ENCODE measurements around the gene FBRS. TPM values are rescaled to one million over a fixed set of nuclear protein-coding genes. Genes with fewer than 3 reads are reported as not detected.

The FBRS gene
- total and polyA plus RNA-seq, 7 donors, result 12.5 to 61.6 (median 28.1) TPM

DNA sequence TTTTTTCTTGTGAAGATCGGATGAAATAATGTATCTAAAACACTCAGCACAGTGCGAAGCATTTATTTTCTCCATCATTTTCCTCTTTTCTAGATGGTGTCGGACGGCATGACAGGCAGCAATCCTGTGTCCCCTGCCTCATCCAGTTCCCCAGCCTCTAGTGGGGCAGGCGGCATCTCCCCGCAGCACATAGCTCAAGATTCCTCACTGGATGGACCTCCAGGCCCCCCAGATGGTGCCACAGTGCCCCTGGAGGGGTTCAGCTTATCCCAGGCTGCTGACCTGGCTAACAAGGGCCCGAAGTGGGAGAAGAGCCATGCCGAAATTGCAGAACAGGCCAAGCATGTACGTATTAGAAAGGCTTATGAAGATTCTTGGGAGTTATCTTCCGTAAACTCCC lies 45.7 kb downstream of the FBRS start:
- Histone ChIP-seq H3K36me3 (peaks cover 54 to 89% (median 85%) of the 10 kb centered on the region in 4 donors), H3K27ac (no peak overlapping the region), H3K4me1 (peaks cover 0 to 19% (median 17%) of the 10 kb centered on the region in 4 donors), H3K9me3 (no peaks in the 10 kb centered on the region), H3K27me3 (no peaks in the 10 kb centered on the region), H3K4me3 (no peak overlapping the region)
- TF ChIP-seq POLR2AphosphoS5 (IDR thresholded peaks at IDR 0.05) (no peak), POLR2A (IDR thresholded peaks at IDR 0.05) (no peak), EP300 (IDR thresholded peaks at IDR 0.05) (no peak)
- TF ChIP-seq, protein P1, sequence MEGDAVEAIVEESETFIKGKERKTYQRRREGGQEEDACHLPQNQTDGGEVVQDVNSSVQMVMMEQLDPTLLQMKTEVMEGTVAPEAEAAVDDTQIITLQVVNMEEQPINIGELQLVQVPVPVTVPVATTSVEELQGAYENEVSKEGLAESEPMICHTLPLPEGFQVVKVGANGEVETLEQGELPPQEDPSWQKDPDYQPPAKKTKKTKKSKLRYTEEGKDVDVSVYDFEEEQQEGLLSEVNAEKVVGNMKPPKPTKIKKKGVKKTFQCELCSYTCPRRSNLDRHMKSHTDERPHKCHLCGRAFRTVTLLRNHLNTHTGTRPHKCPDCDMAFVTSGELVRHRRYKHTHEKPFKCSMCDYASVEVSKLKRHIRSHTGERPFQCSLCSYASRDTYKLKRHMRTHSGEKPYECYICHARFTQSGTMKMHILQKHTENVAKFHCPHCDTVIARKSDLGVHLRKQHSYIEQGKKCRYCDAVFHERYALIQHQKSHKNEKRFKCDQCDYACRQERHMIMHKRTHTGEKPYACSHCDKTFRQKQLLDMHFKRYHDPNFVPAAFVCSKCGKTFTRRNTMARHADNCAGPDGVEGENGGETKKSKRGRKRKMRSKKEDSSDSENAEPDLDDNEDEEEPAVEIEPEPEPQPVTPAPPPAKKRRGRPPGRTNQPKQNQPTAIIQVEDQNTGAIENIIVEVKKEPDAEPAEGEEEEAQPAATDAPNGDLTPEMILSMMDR (IDR thresholded peaks at IDR 0.05), result no peak
- intact Hi-C loops (cut with DNase I), result no loop called here
- DNase-seq, result no peak
- WGBS, 2 donors, result 96 to 97% methylated on average over 10 of the region's 10 CpGs

DNA sequence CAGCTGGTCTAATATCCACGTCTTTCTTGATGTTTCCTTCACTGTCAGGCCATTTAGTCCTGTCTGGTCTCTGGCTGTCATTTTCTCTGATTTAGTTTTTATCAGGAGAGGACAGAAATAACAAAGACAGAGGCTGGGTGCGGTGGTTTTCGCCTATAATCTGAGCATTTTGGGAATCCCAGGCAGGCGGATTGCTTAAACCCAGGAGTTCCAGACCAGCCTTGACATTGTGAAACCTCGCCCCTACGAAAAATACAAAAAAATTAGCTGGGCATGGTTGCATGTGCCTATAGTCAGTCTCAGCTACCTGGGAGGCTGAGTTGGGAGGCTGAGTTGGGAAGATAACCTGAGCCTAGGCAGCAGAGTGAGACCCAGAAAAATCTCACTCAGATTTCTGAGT lies 47.8 kb downstream of the FBRS start:
- no peak for TF ChIP-seq POLR2A (IDR thresholded peaks at IDR 0.05)
- no peak for TF ChIP-seq EP300 (IDR thresholded peaks at IDR 0.05)
- TF ChIP-seq, protein P1 (IDR thresholded peaks at IDR 0.05), result no peak
- TF ChIP-seq POLR2AphosphoS5 (IDR thresholded peaks at IDR 0.05), result no peak
- DNase-seq, result no peak
- no peaks in the 10 kb centered on the region for H3K4me1 ChIP-seq
- intact Hi-C loops (cut with DNase I), result no loop called here
- no peak overlapping the region for H3K4me3 ChIP-seq
- no peak overlapping the region for H3K27ac ChIP-seq
- 95 to 96% methylated on average over 6 of the region's 6 CpGs for WGBS, 2 donors
- H3K27me3 ChIP-seq, result no peaks in the 10 kb centered on the region
- H3K36me3 ChIP-seq, result peaks cover 65 to 99% (median 97%) of the 10 kb centered on the region in 4 donors
- H3K9me3 ChIP-seq, result no peaks in the 10 kb centered on the region

DNA sequence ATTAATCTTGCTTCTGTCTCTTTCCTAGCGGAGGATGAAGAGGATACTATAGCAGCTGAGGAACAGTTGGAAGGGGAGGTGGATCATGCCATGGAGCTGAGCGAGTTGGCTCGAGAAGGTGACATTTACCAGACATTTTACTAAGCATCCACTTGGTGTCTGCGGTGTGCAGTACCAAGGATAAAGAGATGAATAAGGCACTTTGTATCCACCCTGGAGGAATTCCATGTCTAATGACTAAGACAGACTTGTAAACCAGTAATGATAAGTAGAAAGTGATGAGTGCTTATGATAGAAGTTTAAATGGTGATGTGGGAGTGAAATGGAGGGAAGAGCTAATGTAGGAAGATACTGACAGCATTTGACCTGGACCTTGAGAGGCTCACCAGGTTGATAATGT lies 52.7 kb downstream of the FBRS start:
- Histone ChIP-seq H3K4me1 (peaks cover 0 to 4% (median 0%) of the 10 kb centered on the region in 4 donors), H3K4me3 (no peak overlapping the region), H3K27me3 (no peaks in the 10 kb centered on the region), H3K36me3 (peaks cover 64 to 100% (median 96%) of the 10 kb centered on the region in 4 donors), H3K9me3 (no peaks in the 10 kb centered on the region), H3K27ac (no peak overlapping the region)
- intact Hi-C loops (cut with DNase I), result no loop called here
- no peak for TF ChIP-seq POLR2AphosphoS5 (IDR thresholded peaks at IDR 0.05)
- TF ChIP-seq, protein P1 (IDR thresholded peaks at IDR 0.05), result no peak
- no peak for TF ChIP-seq POLR2A (IDR thresholded peaks at IDR 0.05)
- no peak for TF ChIP-seq EP300 (IDR thresholded peaks at IDR 0.05)
- DNase-seq, result no peak
- 95 to 98% methylated on average over 4 of the region's 4 CpGs for WGBS, 2 donors

DNA sequence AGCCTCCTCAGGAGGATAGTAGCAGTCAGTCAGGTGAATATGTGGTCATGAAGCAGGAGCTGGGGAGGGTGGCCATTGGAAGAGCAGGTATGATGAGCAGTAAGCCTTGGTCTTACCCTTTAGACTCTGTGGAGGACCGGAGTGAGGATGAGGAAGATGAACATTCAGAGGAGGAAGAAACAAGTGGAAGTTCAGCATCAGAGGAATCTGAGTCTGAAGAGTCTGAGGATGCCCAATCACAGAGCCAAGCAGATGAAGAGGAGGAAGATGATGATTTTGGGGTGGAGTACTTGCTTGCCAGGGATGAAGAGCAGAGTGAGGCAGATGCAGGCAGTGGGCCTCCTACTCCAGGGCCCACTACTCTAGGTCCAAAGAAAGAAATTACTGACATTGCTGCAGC lies 53.5 kb downstream of the FBRS start:
- no peak for DNase-seq

More for the DNA sequence above, 53.5 kb downstream of the FBRS start:
- TF ChIP-seq, protein P1 (IDR thresholded peaks at IDR 0.05), result no peak
- no peak for TF ChIP-seq POLR2A (IDR thresholded peaks at IDR 0.05)
- TF ChIP-seq POLR2AphosphoS5 (IDR thresholded peaks at IDR 0.05), result no peak
- no peak for TF ChIP-seq EP300 (IDR thresholded peaks at IDR 0.05)
- Histone ChIP-seq H3K36me3 (peaks cover 64 to 100% (median 96%) of the 10 kb centered on the region in 4 donors), H3K27me3 (no peaks in the 10 kb centered on the region), H3K4me3 (no peak overlapping the region), H3K27ac (no peak overlapping the region), H3K9me3 (no peaks in the 10 kb centered on the region), H3K4me1 (peaks cover 0 to 4% (median 0%) of the 10 kb centered on the region in 4 donors)
- intact Hi-C loops (cut with DNase I), result no loop called here
- WGBS, 2 donors, result 97% methylated on average over 1 of the region's 1 CpG
